Activated CD8-positive, alpha-beta memory T cell treated with anti-CD3 and anti-CD28 coated beads for 48 hours (primary cell): ENCODE data around the gene RSPRY1.

Experiments used
- DNase-seq, 3 experiments: peaks; one replicate each; pipeline ENCODE4 v3.0.0-alpha.2; 2020; ENCODE audit warnings: low read depth in 2 of 3, low spot score in 2 of 3

Gene RSPRY1

DNA sequence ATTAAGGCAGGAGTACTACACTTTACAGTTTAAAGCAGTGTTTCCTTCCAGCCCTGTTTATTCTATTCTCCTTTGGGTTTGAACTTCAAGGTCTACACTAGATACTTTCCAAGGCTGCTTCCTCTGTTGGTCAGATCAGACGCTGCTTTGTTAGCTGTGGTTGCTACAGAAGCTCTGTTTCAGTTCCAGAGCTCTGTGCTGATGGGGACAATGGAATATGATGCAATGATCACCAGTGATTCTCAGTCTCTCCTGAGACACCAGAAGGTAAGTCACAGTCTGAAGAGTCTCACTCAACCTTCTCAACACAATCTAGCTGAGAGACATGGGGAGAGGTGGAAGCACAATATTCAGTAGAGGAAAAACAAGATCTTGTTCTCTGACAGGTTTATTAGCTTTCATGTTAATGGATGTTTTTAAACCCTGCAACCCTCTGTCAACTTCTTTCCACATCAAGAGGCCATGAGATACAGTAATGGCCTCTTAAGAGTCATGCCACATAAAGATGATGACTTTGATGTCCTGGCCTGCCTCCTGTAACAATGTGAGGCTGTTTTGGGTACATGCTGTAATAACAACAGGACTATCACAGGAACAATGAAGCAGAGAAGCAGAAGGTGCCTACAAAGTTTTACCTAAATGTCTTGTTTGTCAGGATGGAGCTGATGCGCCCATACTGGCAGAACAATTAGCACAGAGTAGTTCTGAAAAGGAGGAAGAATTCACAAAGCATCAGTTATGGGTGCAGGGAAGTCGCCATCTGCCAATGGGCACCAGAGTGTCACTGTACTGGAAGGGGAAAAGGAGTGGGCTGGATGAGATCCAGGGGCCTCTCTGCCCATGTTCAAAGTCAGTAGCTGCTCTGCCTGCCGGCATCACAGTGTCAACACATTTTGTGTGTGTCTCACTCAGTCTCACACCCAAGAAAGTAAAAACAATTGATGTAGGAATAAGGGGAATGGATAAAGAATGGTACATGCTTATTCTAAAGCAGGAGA lies 33.7 kb upstream of the RSPRY1 start:
- DNase-seq = no peak

DNA sequence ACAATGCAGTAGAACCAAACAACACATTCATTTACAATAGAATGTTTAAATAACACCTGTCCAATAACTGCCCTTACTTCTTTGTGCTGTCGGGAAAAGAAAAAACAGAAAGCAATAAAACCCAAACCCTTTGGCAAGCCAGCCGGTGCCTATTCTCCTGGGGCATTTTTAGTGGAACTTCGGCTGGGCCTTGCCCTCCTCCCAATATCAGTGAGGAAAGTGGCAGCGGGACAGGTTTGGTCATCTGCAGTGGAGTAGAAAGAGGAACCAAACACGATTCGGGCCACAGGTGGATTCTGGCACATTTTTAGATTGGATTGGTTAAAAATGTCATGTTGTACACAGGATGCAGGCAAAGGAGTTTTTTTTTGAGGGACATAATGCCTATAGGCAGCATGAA lies 32.3 kb upstream of the RSPRY1 start:
- no peak for DNase-seq

DNA sequence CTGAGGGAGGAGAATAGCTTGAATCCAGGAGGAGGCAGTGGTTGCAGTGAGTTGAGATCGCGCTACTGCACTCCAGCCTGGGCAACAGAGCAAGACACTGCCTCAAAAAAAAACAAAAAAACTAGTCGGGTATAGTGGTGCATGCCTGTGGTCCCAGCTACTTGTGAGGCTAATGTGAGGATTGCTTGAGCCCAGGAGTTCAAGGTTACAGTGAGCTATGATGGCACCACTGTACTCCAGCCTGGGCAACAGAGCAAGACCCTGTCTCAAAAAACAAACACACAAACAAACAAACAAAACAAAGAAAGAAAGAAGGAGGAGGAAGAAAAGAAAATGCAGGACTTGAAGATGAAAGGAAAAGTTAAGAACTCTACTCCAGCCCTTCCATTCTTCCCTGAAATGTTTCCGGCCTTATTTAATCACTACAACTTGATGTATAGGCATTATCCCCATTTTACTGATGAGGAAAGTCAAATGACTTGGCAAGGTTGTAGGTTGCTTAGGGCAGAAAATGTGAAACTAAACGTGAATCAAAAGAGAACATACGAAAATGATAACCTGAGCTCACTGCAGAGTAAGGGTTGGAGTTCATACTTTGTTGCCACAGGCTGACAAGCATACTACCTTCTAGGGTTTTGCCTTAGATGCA lies 30.3 kb upstream of the RSPRY1 start:
- DNase-seq = no peak

DNA sequence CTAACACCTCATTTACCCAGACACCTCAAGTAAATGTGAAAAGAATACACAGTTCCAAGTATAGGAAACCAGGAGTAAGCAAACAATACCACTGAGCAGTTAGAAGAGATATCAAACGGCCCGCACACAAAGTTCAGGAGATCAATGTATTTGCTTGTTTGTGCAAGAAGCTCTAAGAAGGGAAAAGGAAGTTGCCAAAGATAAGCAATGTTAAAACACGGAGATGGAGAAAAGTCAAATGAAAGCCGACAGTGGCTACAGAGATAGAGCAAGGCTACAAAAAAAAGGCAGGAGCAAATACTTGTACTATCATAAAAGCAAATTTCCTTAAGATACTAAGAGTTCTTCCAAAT lies 29.8 kb upstream of the RSPRY1 start:
- no peak for DNase-seq

DNA sequence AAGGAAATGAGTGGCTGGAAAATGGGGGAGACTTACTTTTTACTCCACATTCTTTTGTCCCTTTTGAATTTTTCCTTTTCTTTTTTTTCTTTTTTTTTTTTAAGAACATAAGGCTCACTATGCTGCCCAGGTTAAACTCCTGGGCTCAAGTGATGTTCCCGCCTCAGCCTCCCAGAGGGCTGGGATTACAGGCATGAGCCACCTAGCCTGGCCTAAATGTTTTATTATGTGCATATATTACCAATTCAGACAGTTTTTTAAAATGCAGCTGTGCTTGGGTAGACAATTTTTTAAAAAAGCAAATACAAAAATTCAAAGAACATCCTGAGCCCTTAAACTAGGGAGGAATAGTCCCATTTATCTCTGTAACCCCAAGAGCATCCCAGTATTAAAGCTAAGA lies 28.6 kb upstream of the RSPRY1 start:
- DNase-seq = no peak

DNA sequence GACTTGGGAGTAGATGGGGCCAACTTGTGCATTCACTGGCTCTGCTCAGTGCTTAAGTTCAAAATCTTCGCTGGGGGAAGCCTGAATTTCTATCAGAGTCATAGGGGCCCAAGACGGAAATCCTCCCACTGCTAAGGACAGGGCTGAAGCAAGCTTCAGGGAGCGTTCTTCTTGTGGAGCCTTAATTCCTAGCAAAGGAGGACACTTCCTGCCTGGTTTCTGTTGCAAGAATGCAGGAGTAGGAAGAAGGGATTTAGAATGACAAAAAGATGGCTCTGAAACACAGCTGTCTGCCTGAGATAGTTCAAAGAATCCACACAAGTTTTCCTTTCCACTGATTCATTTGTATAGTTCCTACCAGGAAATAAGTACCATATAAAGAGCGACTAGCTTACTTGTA lies 26.7 kb upstream of the RSPRY1 start:
- DNase-seq = no peak

DNA sequence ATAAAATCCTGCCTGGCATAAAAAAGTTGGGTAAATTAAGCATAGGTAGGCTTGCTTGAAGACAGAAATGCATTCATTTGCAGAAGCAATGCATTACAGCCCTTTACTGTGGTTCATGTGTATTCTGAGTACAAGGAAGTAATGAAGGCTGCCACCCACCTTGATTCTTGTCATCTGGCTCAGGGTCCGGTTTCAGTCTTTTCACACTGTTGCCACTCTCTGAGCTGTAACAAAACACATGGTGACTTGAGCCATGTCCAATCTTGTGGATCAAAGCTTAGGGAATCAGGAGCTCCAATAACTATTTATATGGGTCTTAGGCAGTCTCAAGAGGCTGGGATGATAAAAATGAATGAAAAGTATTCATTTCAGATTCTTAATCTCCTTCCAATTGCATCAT lies 22.3 kb upstream of the RSPRY1 start:
- no peak for DNase-seq

DNA sequence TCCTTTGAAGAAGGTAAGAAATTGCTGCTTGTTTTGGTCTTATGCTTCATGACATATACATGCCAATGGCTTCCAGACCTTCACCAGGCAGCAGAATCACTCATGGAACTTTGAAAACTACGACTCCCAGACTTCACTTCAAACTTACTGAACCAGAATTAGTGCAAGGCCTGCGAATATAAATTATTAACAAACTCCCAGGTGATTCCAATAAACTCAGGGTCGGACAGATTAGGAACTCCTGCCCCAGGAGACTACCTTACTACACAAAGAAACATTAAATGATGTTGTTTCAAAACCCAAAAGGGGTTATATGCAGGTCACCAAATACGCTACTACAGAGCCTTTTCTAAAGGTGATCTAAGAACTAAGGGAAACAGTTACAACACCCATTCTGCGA lies 20.6 kb upstream of the RSPRY1 start:
- no peak for DNase-seq

DNA sequence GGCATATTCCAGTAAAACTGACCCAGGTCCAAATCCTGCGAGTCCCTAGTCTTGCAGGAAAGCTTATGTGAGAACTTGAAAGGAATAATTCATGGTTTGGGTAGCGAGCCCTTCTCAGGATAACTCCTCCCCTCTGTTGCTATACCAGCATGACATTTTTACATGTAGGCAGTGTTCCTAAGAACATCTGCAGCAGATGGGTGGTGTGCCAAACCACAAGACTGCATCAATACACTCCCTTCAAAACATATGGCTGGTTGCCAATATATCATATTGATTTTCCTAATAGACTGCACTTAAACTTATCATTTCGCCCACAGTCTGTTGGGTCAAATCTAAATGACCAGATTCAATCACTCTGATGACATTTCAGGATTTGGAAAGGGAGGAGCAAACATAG lies 20.2 kb upstream of the RSPRY1 start:
- no peak for DNase-seq

DNA sequence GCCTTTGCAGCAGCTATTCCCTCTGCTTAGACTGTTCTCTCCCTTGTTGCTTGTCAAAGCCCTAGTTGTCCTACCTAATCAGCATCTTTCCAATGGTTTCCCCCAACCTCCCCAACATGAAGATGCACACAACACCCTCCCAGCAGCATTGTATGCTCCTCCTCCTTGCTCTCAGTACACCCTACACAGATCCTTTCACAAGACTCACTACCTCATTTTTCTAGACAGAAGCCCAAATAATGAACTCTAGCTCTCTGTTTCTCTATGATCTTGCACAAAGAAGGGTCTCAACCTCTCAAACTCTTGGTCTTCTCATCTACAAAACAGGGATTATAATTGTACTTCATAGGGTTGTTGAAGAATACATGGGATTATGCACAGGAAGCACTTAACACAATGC lies 19.7 kb upstream of the RSPRY1 start:
- no peak for DNase-seq

DNA sequence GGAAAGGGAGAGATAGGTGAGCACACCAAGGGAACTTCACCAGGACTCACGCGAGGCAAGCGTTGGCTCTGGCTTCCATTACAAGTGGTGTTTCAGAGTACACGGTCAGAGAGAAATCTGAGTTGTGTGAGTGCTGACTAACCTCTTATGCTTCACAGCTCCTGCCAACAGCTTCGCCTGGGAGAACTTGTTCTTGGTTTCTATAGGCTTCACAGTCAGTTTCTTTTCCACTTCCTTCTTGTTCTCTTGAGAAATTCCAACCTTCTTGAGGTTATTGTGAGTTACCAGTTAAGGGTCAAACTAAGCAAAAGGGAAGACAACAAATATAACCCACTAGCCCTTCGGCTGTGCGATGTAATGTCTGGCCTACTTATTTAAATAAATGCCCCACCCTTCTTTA lies 19.2 kb upstream of the RSPRY1 start:
- DNase-seq = no peak

DNA sequence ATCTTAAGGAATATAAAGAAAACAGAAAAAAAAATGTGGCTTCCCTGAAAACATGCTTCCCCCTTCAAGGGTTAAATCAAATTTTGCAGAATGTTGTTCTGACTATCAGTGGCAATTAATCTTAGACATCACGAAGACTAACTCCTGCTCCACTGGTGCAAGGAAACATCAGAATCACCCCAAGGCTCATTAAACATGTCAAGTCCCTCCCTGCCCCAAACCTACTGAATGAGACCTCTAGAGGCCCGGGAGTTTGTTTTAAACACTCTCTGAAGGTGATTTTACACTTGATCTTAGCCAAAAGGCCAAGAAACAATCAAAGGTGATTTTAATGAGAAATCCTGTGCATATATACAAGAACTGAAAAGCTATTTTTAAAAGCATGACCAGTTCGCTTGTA lies 18.6 kb upstream of the RSPRY1 start:
- no peak for DNase-seq

DNA sequence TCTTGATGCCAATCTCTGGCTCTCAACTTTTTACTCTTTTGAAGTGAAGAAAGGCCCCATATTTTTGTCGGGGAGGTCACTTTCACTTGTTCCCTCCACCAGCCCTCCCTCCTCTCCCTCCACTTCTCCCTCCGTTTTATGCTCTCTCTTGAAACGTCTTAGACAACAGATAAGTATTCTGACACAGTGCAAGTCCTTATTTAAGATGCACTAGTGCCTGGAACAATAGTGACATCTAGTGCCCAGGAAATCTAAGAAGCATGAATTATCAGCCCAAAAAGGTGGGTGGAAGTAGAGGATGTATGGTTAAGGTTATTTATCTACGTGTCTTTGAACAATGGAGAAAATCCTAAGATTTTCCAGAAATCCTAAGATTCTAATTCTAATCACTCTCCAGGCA lies 18.2 kb upstream of the RSPRY1 start:
- DNase-seq = no peak

DNA sequence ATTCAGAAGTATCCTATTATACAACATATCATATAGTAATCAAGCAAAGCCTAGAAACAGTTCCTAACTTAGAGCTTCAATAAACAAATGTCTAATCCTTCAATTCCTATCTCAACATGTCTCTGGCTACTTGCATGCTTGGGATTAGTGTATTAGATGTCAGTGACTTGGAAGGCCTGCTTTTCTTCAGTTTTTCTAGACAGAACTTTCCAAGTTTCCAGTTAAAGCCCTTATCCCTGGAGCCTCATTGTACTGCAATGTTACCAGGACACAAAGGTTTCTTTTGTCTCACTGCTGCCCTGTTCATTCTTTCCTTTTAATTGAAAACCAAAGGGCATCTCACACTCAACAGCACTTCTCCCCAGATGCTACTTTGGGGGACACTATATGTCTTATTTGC lies 16.8 kb upstream of the RSPRY1 start:
- no peak for DNase-seq

DNA sequence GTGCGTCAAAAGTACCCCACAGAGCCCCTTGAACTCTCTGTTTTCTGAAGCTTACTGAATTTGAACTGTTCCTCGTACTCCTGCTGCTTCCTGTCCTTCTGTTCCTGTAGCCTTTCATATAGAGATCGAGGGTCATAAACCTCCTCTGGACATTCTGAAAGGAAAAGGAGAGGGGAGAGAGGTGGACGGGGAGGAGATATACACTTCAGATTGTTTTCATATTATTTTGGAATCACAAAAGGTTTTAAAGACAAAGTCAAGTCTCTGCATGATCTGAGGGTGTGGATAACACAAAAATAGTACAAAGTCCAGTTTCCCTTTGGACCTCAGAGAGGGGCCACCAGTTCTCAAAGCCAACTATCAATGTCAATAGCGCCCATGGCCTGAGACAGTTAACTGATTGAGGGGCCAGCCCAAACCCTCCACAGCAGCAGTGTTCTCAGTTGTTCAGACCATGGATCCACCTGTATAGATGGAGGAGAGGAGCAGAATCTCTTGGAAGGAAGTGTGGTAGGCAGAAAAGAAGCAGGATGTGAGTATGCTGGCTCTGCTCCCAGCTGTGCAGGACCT lies 13.3 kb upstream of the RSPRY1 start:
- no peak for DNase-seq

DNA sequence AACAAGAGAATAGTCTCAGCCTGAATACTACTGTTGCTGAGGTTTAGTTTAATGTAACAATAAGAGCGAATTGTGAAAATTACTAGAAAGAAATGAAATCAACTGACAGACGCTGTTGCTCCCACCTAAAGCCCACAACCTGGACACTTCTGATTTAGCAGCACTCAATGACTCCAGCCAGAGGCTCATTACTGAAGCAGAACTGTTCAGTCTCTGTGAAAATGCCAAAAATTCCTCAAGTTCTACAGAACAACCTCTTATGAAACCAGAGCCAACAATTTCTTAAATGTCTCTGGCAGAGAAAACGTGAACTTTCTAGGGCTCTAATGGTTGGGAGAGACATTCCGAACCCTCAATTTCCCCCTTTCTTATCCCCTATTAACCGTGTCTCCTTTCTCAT lies 10.2 kb upstream of the RSPRY1 start:
- no peak for DNase-seq

DNA sequence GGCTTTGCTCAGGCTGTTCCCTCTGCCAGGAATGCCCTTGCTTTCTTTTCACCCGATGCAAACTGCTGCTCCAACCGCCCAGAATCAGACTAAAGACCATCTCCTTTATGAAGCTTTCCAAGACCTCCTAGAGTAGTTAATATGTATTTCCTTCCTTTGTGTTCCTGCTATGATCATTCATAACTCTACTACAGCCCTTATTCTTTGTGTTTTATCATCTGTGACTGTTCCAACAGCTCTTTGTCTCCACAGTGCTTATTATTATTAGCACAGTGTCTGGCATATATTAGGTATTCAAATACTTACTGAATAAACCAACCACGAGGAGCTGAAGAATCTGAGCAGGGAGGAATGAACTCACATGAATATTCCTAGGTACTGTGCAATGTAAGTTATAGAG lies 7.9 kb upstream of the RSPRY1 start:
- DNase-seq = no peak

DNA sequence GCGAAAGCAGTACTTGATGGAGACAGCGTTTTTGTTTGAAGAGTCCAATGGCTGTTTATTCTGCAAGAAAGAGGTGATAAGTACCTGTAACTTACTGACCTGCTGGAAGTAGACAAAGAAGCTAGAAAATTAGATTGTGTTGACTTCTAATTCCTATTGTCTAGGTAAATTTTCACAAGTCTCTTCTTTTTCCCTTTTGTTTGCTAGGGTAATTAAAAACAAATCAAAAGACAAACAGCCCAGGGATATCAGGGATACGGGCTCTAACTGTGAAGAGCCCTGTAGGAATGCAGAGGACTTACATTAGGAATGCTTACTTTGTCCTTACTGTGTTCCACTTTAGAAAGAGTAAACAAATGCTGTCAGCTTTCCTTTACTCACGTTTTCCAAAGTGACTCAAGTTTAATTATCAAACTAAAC lies 7.3 kb upstream of the RSPRY1 start:
- no peak for DNase-seq

DNA sequence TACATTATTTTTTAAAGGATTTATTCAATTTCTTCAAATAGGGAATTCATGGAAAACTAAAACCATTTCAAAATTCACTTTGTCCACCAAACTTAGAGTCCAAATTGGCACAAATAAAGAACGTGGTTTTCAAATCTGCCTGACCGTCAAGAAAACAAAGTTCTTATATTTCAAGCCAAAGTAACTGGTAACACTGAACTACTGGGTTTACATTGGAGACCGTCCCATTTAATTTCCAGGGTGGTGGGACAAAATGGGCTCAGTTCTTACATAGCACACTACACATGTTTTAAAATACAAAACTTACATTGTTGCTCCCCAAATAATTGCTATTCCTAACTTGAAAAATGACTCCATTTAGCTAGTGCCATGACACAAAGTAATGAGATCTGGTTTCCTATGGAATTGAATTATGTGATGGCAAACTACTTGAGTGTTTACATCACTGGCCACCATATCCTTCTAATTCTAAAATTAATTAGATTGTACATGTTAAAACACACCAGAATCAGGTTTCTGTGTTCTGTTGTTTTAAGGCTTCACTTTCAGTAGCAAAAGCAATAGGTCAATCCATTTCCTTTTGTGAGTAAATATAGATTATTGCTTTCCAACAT lies 6.8 kb upstream of the RSPRY1 start:
- DNase-seq = no peak

DNA sequence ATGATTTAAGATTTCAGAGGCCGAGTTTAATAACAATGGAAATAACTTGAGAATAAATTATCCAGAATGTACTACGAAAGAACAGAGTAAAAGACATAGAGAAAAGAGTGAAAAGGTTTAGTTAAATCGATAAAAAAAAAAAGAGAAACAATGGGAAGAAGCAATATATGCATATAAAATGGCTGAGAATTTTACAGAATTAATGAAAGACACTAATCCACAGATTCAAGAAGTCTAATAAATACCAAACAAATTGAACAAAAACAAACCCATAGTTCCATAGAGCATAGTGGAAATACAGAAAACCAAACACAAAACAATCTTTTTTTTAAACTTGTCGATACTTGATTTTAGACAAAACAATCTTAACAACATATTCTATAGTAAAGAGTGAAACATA lies 2.0 kb upstream of the RSPRY1 start:
- DNase-seq = no peak

DNA sequence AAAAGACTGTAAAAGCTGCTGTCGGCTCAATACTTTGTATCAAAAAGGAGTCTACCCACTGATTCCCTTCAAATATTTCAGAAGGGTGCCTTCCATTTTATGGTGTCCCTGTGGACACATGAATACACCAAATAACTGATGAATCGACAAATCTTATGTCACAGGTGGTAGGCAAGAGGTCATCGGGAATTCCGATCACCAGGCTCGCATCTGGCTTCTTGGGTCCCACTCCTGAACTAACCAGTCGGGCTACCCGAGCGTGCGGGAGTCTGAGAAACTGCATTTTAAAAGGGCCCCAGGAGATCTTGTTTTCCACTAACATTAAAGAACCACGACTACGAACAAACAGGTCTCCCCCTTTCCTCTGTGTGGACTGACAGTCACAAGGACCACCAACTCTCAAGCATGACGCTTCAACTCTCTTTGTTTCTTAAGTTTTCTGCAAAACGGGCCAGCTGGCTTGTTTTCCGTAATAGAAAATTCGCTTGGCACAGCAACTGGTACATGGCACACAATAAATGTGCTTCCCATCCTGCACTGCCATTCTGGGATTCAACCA lies 1.2 kb upstream of the RSPRY1 start:
- no peak for DNase-seq
